Renal pelvis (tissue), 12 donors: ENCODE results near the gene FOXD3. TPM values are rescaled to one million over a fixed set of nuclear protein-coding genes. Genes with fewer than 3 reads are reported as not detected.

Experiments
- DNase-seq: peaks from one replicate; pipeline ENCODE4 v3.0.0-alpha.2; 2013
- long read RNA-seq, 16 experiments: transcript quantifications; one replicate each; lab custom pipeline, GENCODE V29; 2026
- polyA plus RNA-seq, 3 donors: library from polyadenylated mRNA; unstranded; fragments of 120-200 nt; gene quantifications; one replicate each; pipeline ENCODE4 v1.2.1, GENCODE V29; 2013; ENCODE audit not compliant: insufficient read length in 3 of 3

The FOXD3 gene
- under 1 TPM in 2 of 3 donors, not detected in 1; 0.12 to 0.60 TPM for polyA plus RNA-seq
- long read RNA-seq, donor 1, result 0 reads
- long read RNA-seq, donor 2, partial matches to known transcripts, result 0 of 1 reads
- long read RNA-seq, donor 2, other reads (novel, unspliced or antisense), result 0 of 1 reads
- long read RNA-seq, donor 3, result 0 reads
- long read RNA-seq, donor 4, result 0 reads
- long read RNA-seq, donor 5, partial matches to known transcripts, result 0 of 1 reads
- long read RNA-seq, donor 5, other reads (novel, unspliced or antisense), result 0 of 1 reads
- long read RNA-seq, donor 6, result 0 reads
- long read RNA-seq, donor 7, partial matches to known transcripts, result 0 of 1 reads
- long read RNA-seq, donor 7, other reads (novel, unspliced or antisense), result 0 of 1 reads
- long read RNA-seq, donor 8, result 0 reads
- long read RNA-seq, donor 9, result 0 reads
- long read RNA-seq, donor 10, result 0 reads
- long read RNA-seq, donor 11, result 0 reads
- long read RNA-seq, donor 12, result 0 reads
- long read RNA-seq, donor 13, partial matches to known transcripts, result 0 of 1 reads
- long read RNA-seq, donor 13, other reads (novel, unspliced or antisense), result 0 of 1 reads
- long read RNA-seq, donor 14, result 0 reads
- long read RNA-seq, donor 15, partial matches to known transcripts, result 0 of 3 reads
- long read RNA-seq, donor 15, other reads (novel, unspliced or antisense), result 0 of 3 reads
- long read RNA-seq, donor 16, result 0 reads

GRCh38 chr1:63322114-63322943, at the start of gene FOXD3:
FOXD3 (plus strand) TSS chr1:63322567; CDS start chr1:63323059, 492 bp downstream.
- no peak for DNase-seq

DNA sequence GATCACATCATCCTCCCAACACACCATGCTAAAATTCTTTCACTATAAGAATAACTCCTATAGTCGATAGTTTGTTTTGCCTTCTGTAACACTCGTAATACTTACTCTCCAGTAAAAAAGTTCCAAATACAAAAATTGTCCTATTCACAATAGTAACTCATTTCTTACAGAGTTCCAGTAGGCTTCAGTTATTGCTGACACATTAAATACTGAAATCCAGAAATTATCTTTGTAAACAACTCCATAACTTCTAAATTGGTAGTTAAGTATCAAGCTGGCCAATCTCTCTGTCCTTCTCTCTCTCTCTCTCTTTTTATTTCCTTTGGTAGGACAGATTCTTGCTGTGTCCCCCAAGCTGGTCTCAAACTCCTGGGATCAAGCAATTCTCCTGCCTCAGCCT, 49.6 kb upstream of the FOXD3 start:
- DNase-seq, result no peak

DNA sequence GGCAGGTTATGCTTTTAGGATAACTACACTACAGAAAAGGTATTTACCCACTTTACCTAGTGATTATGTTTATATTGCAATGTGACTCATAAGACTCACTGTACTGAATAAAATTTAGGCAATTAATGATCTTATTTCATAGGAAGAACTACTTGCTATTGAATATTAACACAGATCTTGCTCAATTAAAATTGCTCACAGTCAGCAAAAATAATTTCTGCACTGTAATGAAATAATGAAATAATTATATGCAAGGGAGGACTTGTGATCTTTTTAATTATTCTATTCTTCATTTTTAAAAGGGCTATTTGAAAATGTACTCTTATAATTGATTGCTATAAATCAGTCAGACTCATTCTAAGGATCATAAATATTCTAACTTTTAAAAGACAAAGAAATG, 48.0 kb upstream of the FOXD3 start:
- DNase-seq, result no peak

DNA sequence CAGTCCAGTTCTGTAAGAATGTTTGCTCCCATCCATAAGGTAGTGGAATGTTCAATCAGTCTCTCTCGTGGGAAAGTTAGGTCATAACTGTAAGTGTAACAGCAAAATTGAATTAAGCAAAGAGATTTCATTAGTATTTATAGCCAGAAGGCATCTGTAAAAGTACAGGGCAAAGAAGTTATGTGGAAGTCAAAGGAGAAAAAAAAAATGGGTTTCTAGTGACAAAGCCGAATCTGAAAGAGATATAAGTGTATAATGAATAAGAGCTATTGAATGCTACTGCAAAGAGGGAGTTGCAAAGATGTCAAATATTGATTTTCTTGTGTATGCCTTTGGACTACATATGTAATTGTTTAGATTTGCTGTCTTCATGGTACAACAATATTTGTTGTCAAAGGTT, 47.4 kb upstream of the FOXD3 start:
- no peak for DNase-seq

DNA sequence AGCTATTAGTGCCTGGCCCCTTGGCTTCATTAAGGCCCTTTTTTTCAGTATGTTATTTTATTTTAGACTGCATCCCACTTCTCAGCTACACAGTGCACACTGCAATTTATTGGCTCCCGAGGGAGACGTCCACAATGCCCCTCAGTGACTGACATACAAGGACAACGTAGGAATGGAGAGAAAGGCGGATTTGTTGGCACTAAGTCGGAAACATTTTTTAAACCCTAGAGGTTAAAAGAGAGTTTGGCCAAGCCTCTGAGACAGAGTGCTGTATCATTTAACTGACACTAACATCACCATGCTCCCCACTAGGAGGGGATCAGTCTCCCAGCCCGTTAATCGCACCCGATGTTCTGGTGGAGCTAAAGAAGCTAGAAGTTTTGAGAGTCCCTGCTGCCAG, 45.7 kb upstream of the FOXD3 start:
- no peak for DNase-seq

GRCh38 chr1:63277195-63278192, 44.9 kb upstream of the FOXD3 start:
- DNase-seq, result no peak

DNA sequence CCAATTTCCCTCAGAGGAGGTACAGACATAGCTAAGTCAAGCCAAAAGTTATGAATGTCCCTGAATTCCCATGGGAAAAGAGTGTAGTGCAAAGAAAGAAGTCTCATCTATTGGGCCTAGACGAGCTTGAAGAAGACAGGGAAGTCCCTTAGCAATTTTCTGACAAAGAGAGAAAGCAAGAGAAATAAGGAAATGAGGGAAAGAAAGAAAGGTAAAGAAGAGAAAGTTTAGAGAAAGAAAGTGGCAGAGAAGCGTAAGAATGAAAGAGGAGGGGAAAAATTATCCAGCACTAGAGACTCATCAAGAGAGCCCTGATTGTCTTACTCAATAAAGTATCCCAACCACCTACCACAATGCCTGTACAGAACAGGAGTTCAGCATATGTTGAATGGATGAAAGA, 40.6 kb upstream of the FOXD3 start:
- no peak for DNase-seq

DNA sequence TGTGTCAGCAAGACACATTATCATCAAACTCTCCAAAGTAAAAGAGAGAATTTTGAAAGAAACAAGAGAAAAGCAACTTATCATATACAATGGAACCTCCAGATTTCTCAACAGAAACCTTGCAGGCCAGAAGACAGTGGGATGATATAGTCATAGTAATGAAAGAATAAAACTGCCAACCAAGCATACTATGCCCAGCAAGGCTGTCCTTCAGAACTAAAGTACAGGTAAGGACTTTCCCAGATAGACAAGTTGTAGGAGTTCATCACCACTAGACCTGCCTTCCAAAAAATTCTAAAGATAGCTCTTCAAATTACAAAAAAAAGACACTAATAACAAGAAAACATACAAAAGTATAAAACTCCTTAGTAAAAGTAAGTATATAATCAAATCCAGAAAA, 33.2 kb upstream of the FOXD3 start:
- DNase-seq, result no peak

DNA sequence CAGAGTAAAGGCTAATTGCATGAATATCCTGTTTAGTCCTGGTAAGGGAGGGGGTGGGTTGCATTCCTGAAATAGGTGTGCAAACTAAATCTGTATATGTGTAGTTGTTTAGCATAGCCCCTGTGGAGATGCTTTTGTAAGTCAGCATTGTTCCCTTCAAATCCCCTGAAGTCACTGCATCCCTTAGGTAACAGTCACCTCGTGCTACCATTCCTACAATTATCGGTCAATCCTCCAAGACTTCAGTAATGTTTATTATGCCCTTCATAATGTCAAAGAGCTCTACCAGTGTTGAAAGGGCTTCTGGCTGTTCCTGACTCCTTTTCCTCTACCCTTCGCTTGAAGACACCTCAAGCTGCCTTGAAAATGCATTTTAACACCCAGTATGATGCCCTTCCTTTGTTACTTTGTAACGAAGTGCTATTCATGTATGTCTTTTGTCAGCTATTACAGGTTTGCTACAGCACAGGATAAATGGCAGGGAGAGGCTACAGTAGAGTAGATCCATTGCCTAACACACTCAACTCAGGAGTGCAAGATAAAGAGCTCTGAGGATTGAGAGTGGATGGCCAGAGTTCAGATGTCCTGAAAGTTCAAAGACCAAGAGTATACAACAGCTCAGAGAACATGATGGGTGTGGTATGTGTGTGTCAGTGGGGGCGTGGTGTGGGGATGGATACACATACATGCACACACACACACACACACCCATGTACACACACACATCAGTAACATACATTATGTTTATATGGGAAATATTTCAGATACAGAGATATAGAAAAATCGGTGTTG, 27.4 kb upstream of the FOXD3 start:
- no peak for DNase-seq

DNA sequence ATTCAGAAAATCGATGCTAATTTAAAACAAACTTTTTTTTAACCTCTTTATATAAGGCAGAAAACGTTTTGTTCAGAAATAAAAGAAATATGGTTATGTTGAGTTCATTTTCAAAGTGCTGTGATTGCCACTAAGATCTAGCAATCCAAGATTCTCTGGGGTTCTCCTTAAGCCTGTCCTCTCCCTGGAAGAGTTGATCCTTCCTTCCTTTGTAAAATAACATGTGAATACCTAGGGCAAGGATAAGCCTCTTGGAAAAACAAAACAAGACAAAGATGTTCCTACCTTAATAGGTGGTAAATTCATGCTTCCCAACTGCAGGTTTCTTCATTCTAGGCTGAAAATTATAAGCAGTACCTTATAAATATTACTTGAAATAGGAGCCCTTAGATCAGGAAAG, 18.0 kb upstream of the FOXD3 start:
- DNase-seq, result no peak

DNA sequence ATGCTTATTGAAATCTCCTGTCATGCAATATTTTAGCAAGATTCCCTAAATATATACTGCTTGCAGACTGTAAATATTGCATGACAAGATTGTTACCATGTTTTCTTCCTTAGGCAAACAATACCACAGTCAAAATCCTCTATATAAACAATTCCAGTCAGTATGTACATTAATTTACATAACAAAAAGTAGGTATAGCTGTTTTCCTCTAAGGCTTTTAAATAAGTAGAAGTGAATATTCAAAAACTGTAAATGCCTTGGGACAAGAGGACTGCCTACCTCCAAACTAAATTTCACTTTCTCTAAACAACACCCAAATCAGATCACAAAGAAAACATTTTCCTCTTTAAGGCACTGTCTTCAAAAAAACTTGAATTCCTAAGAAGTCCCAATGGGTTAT, 17.3 kb upstream of the FOXD3 start:
- no peak for DNase-seq

GRCh38 chr1:63307196-63307794, 15.1 kb upstream of the FOXD3 start:
- no peak for DNase-seq

DNA sequence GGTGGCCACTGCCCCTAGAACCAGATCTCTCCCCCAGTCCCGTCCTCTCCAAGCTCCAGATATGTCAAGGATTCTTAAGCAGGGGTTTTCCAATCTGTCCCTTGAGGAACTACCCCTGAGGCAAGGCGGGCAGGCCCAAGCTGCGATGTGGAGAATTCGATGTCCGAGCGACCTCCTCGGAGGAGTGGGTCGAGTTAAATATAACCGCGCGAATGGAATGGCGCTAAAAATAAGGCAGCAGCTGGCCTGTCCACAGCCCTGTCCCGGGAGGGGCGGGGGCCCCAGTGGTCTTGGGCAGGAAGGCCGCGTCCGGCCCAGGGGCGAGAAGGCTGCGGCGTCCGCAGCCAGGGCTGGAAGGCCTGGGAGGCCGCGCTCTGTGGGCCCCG, 5.8 kb upstream of the FOXD3 start:
- no peak for DNase-seq

DNA sequence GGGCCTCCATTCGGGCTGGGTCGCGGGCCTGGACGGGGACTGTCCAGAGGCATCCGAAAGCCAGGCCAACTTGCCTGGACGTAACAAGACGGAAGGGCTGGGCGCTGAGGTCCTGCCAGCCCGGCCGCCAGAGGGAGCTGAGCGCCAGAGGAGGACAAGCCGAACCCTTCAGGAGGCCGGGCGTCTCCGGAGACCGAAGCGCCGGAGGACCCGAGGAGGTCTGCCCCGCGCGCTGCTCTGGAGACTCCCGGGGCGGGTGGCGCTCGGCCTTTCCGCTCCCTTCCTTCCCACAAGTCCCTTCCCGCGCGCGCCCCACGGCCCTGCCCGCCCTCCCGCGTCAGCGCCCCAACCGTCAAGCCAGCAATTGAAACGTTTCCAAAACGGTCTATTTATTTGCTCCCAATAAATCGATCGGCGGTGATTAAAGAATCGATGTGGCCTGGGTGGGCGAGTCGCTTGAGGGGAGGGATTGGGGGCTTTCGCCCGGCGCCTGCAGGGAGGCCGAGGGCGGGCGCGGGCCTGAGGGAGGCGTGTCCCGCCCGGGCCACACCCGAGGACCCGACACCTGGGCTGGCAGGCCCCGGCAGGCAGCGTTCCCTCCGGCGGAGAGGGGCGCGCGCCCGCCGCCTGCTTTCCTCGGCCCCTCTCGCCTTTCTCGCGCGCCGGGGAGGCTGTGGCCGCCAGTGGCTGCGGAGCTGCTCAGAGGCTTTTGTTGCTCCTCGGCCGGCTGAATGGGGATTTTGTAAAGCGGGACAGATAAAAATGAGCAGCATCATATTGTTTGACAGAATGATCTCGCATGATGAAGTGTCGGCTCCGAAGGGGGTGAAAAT, 5.2 kb upstream of the FOXD3 start:
- DNase-seq, result no peak

- no peak for DNase-seq
Observed at GRCh38 chr1:63317817-63318152, 4.6 kb upstream of the FOXD3 start.

DNA sequence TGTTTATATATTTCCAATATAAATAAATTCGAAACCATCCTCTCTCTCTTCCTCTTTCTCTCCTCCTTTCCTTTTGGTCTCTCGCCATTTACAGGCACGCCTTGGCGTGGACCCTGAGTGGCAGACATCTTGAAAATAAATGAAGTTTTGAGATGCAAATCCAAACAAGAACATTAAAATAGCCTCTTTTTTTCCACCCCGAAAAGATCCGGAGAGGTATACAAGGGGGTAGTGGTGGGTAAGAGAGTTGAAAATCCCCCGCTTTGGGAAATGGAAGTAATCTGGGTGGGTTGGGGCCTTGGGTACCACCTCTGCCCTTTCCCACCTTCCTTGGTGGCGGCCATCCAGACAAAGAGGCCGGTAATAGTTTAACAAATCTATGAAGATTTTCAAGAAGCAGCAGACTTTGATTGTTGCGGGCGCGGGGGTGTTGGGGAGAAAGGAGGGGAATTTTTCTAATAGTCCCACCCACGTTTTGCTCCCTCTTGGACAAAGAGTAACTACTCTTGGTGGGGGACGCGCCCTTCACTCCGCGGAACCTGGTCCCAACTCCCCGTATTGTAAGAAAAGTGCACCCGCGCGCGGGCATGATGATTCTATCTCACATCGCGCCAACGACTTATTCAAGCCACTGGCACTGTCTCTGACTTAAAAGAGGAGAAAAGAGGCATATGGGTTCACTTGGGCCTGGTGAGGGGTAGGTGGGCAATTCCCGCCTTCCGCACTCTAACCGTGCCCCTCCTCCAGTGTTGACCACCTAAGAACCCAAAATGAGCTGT, 4.0 kb upstream of the FOXD3 start:
- no peak for DNase-seq

DNA sequence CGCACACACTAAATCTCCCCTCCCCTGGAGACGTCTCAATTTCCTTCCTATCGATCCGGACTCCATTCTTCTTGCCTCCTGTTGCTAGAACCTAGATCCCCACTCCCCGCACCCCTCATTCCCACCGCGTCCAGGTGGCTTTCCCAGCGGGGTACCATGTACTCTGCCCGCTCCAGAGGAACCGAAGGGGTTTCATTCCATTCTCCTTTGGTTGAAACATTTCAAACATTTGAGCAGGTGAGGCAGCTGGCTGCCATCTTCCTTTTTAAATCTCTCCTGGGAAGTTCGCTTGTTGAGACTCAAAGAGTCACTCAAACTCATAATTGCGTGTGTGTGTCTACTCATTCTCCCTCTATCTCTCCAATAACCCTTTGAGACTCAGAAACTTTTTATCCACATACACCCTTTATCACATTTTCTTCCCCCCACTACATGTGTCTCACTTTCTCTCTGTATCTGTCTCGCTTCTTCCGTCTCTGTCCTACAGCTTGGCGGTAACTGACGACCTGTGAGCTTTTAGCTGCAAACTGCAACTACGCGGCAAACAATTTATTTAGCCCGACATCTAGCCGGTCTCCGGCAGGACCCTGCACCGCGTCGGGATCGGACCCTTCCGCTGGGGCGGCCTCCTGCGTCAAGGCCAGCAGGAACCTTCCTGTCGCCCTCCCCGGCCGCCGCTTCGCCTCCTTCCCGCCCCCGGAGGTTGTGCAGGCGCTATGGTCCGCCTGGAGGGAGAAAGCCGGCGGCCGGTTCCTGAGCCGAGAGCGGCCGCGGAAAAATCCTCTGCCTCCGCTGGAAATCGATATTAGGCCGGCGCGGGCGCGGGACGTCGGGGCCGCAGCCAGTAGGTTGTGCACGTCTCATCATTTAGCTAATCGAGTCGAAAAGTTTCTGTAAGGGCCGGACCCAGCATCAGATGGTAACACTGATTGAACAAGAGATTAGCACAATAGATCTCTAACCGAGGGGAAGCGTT, 3.0 kb upstream of the FOXD3 start:
- DNase-seq, result no peak
